GM21528 (cell line): ENCODE measurements around the gene PSME3IP1.

ENCODE experiments used
- ATAC-seq: cut with Tn5 transposase; IDR thresholded peaks from one replicate; pipeline ENCODE4 v1.9.1; 2021; ENCODE audit warnings: mild to moderate bottlenecking, moderate library complexity; ENCODE audit not compliant: unreplicated experiment, low FRiP score

The PSME3IP1 gene

GRCh38 chr16:57104706-57105105 lies 81.1 kb downstream of the PSME3IP1 start:
- ATAC-seq, result no peak

GRCh38 chr16:57102888-57103851 lies 82.7 kb downstream of the PSME3IP1 start:
- no peak for ATAC-seq
